H1 (cell line): ENCODE data around the gene PC. TPM values are rescaled to one million over a fixed set of nuclear protein-coding genes. Genes with fewer than 3 reads are reported as not detected.

Experiments used
- CTCF ChIA-PET: fragments of 300-600 bp; sonication (Branson Sonifier 250); formaldehyde crosslinking; loops from one replicate; lab custom pipeline; 2021; ENCODE audit not compliant: partially characterized antibody; lab: Charles Lee
- POLR2A ChIA-PET: fragments of 300-600 bp; sonication (Branson Sonifier 250); formaldehyde crosslinking; loops from one replicate; lab custom pipeline; 2021; ENCODE audit warnings: inconsistent platforms; ENCODE audit not compliant: partially characterized antibody; lab: Charles Lee
- DNase-seq, 2 experiments: peaks; one replicate each; pipeline versions ENCODE4 v3.0.0 to v3.0.0-alpha.2; 2010 to 2022; ENCODE audit warnings: low spot score in 2 of 2, low read depth in 1 of 2, mixed read lengths in 1 of 2
- FAIRE-seq: peaks from 2 replicates; lab custom pipeline; 2011; peaks lifted over from hg19 to GRCh38; lab: Jason Lieb, UNC
- H2AFZ ChIP-seq: 2 replicates; pipeline ENCODE4 v1.8.1; 2012; ENCODE audit warnings: low read length, inconsistent platforms
- H2AK5ac ChIP-seq: 2 replicates; pipeline ENCODE4 v1.6.1; 2013; ENCODE audit warnings: low read depth, low read length
- H2BK120ac ChIP-seq: replicated peaks from 2 replicates; pipeline ENCODE3; 2013; ENCODE audit warnings: low read depth, low read length, inconsistent platforms
- H2BK12ac ChIP-seq: 2 replicates; pipeline ENCODE4 v1.6.1; 2013; ENCODE audit warnings: low read depth, low read length
- H2BK15ac ChIP-seq: 2 replicates; pipeline ENCODE4 v1.6.1; 2013; ENCODE audit warnings: low read length
- H2BK20ac ChIP-seq: 2 replicates; pipeline ENCODE4 v1.6.1; 2013; ENCODE audit warnings: low read length
- H2BK5ac ChIP-seq: 2 replicates; pipeline ENCODE4 v1.6.1; 2013; ENCODE audit warnings: low read depth, low read length
- H3K14ac ChIP-seq: 2 replicates; pipeline ENCODE4 v1.6.1; 2013; ENCODE audit warnings: inconsistent platforms; ENCODE audit not compliant: insufficient read length
- H3K18ac ChIP-seq: 2 replicates; pipeline ENCODE4 v1.6.1; 2013; ENCODE audit warnings: low read length; ENCODE audit errors: extremely low read depth
- H3K23ac ChIP-seq: 2 replicates; pipeline ENCODE4 v1.6.1; 2013; ENCODE audit warnings: inconsistent platforms; ENCODE audit not compliant: insufficient read length
- H3K23me2 ChIP-seq: 2 replicates; pipeline ENCODE4 v1.6.1; 2013; ENCODE audit warnings: low read depth, low read length
- H3K27ac ChIP-seq: 2 replicates; pipeline ENCODE4 v1.6.1; 2011; ENCODE audit warnings: low read depth, low read length, inconsistent platforms
- H3K27me3 ChIP-seq, 4 experiments: replicated peaks in 1 of 4; 1 replicate in 1 of 4; 2 replicates in 3 of 4; pipeline versions ENCODE4 v1.6.1 to v1.8.1; 2011 to 2013; ENCODE audit warnings: low read length in 3 of 4, mild to moderate bottlenecking in 3 of 4, inconsistent platforms in 2 of 4, mixed read lengths in 2 of 4, moderate library complexity in 1 of 4; ENCODE audit not compliant: control insufficient read depth in 3 of 4, insufficient read depth in 3 of 4; ENCODE audit errors: extremely low read depth in 1 of 4
- H3K36me3 ChIP-seq, 4 experiments: 2 replicates each; pipeline versions ENCODE4 v1.6.1 to v1.8.1; 2011 to 2013; ENCODE audit warnings: mild to moderate bottlenecking in 4 of 4, low read length in 3 of 4, moderate library complexity in 2 of 4, control low read depth in 1 of 4, inconsistent platforms in 1 of 4; ENCODE audit not compliant: insufficient read depth in 4 of 4, control insufficient read depth in 2 of 4
- H3K4ac ChIP-seq: replicated peaks from 2 replicates; pipeline ENCODE3; 2013; ENCODE audit warnings: low read length, low read depth, mixed read lengths, inconsistent platforms; ENCODE audit not compliant: insufficient read length
- H3K4me1 ChIP-seq, 4 experiments: replicated peaks in 1 of 4; 1 replicate in 1 of 4; 2 replicates in 3 of 4; pipeline versions ENCODE4 v1.6.1 to v1.8.1; 2011 to 2013; ENCODE audit warnings: low read length in 3 of 4, inconsistent platforms in 2 of 4, mixed read lengths in 1 of 4; ENCODE audit not compliant: insufficient read depth in 4 of 4, control insufficient read depth in 3 of 4
- H3K4me2 ChIP-seq, 2 experiments: 2 replicates each; pipeline versions ENCODE4 v1.6.1 to v1.8.1; 2011 to 2013; ENCODE audit warnings: low read depth in 2 of 2, low read length in 2 of 2, control low read depth in 1 of 2, inconsistent platforms in 1 of 2, mild to moderate bottlenecking in 1 of 2; ENCODE audit not compliant: insufficient read depth in 1 of 2
- H3K4me3 ChIP-seq, 4 experiments: fragments of 200-600, 300-600 bp in 1 of 4; sonication (generic), shearing (Covaris generic), sonication (Bioruptor Twin) in 1 of 4; 2 replicates each; pipeline versions ENCODE4 v1.5.1 to v1.8.1; 2011 to 2016; ENCODE audit warnings: low read length in 4 of 4, low read depth in 3 of 4, control low read depth in 2 of 4, inconsistent platforms in 2 of 4, mild to moderate bottlenecking in 2 of 4, mixed read lengths in 1 of 4, moderate library complexity in 1 of 4; ENCODE audit not compliant: insufficient read depth in 2 of 4; ENCODE audit errors: extremely low read depth in 1 of 4
- H3K56ac ChIP-seq: replicated peaks from 2 replicates; pipeline ENCODE3; 2013; ENCODE audit warnings: low read depth, mild to moderate bottlenecking, mixed read lengths, low read length, inconsistent platforms; ENCODE audit not compliant: insufficient read length
- H3K79me1 ChIP-seq: 2 replicates; pipeline ENCODE4 v1.6.1; 2013; ENCODE audit warnings: low read depth, low read length, control low read depth
- H3K79me2 ChIP-seq, 2 experiments: 2 replicates each; pipeline versions ENCODE4 v1.6.1 to v1.8.1; 2012 to 2013; ENCODE audit warnings: low read length in 2 of 2, mild to moderate bottlenecking in 2 of 2, inconsistent platforms in 1 of 2; ENCODE audit not compliant: insufficient read depth in 2 of 2, control insufficient read depth in 1 of 2
- H3K9ac ChIP-seq, 4 experiments: replicated peaks in 1 of 4; 1 replicate in 1 of 4; 2 replicates in 3 of 4; pipeline versions ENCODE4 v1.6.1 to v1.8.1; 2011 to 2013; ENCODE audit warnings: low read depth in 3 of 4, low read length in 3 of 4, control low read depth in 2 of 4, mild to moderate bottlenecking in 2 of 4, moderate library complexity in 2 of 4, inconsistent platforms in 1 of 4; ENCODE audit errors: extremely low read depth in 1 of 4
- H3K9me3 ChIP-seq, 2 experiments: 2 replicates each; pipeline versions ENCODE4 v1.6.1 to v1.8.1; 2012 to 2013; ENCODE audit warnings: mild to moderate bottlenecking in 2 of 2, moderate library complexity in 2 of 2, control low read depth in 1 of 2, inconsistent platforms in 1 of 2, low read depth in 1 of 2, low read length in 1 of 2, mixed read lengths in 1 of 2; ENCODE audit not compliant: insufficient read depth in 2 of 2
- H4K20me1 ChIP-seq, 2 experiments: replicated peaks in 1 of 2; 2 replicates each; pipeline versions ENCODE3 to v1.8.1; 2011 to 2013; ENCODE audit warnings: inconsistent platforms in 2 of 2, low read length in 2 of 2, mild to moderate bottlenecking in 1 of 2; ENCODE audit not compliant: insufficient read depth in 2 of 2, control insufficient read depth in 1 of 2
- H4K5ac ChIP-seq: 2 replicates; pipeline ENCODE4 v1.6.1; 2013; ENCODE audit warnings: low read length, low read depth, mixed read lengths, inconsistent platforms; ENCODE audit not compliant: insufficient read length
- H4K8ac ChIP-seq: 2 replicates; pipeline ENCODE4 v1.8.0; 2013; ENCODE audit warnings: mild to moderate bottlenecking, moderate library complexity, low read length, inconsistent platforms; ENCODE audit not compliant: insufficient read depth; ENCODE audit errors: extremely low read depth
- H4K91ac ChIP-seq: replicated peaks from 2 replicates; pipeline ENCODE3; 2013; ENCODE audit warnings: low read length, mixed read lengths, inconsistent platforms; ENCODE audit not compliant: insufficient read length
- CBX8 ChIP-seq: fragments of 300-800, 300-1000 bp; sonication (generic); IDR thresholded peaks from 2 replicates; pipeline ENCODE4 v1.7.1; 2016; ENCODE audit warnings: low read depth, low read length, borderline replicate concordance
- CTBP2 ChIP-seq: IDR thresholded peaks from 2 replicates; pipeline ENCODE4 v1.7.0; 2011; ENCODE audit warnings: borderline replicate concordance, mild to moderate bottlenecking, moderate library complexity, mixed read lengths, low read length; ENCODE audit not compliant: insufficient read depth, insufficient read length
- WGBS, 2 experiments: shearing (Covaris generic) in 1 of 2; methylation state at CpG; one replicate each; pipeline versions ENCODE4 v1.1.6 to v1.1.7; 2013 to 2015; ENCODE audit warnings: low lambda C conversion rate in 2 of 2, mixed read lengths in 2 of 2, inconsistent platforms in 1 of 2, low coverage in 1 of 2, missing lambda C conversion rate in 1 of 2; ENCODE audit not compliant: insufficient replicate concordance in 2 of 2, insufficient coverage in 1 of 2, insufficient read length in 1 of 2; ENCODE audit errors: extremely low coverage in 1 of 2, missing lambda C conversion rate in 1 of 2; 5-methylcytosine and 5-hydroxymethylcytosine counted together
- polyA plus RNA-seq, 7 experiments: library from polyadenylated mRNA; depleted of rRNA in 3 of 7; stranded (reverse) in 5 of 7; unstranded in 2 of 7; fragments of >200 nt in 5 of 7; fragments of 200-250 nt in 2 of 7; gene quantifications; 1 replicate in 5 of 7; 2 replicates in 1 of 7; 4 replicates in 1 of 7; pipeline versions ENCODE4 v1.2.1 to v1.2.3, GENCODE V29; 2011 to 2013; ENCODE audit warnings: missing spikeins in 2 of 7, mixed read lengths in 2 of 7
- total RNA-seq: library from RNA; stranded (reverse); fragmentation: NEBNext Ultra II Directional; extraction: Animal tissue kit (Norgen Biotek cat#: 25700); gene quantifications from 2 replicates; pipeline ENCODE4 v1.2.1, GENCODE V29; 2021

PC gene
- total and polyA plus RNA-seq, 2 of the 8 experiments (the other 6 are each of a cell fraction or from before 2014, with no cell fraction given): 11.5 to 27.5 TPM

DNA sequence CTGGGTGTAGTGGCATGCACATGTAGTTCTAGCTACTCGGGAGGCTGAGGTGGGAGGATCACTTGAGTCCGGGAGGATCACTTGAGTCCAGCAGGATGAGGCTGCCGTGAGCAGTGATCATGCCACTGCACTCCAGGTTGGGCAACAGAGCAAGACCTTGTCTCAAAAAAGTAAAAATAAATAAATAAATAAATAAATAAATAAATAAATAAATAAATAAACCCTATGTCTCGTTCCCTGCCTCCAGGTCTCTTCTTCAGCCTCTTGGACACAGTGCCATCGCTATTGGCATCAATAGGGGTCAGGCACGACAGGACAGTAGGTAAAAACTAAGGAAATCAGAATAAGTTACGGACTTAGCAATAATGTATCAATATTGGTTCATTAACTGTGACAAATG lies 41.4 kb upstream of the PC start:
- Histone ChIP-seq H3K79me1 (no peaks in the 10 kb centered on the region), H3K4me3 (no peak overlapping the region), H3K18ac (no peak overlapping the region), H3K9ac (no peak overlapping the region), H3K56ac (no peak overlapping the region), H4K5ac (no peak overlapping the region), H3K4me1 (peaks cover 7 to 12% (median 9%) of the 10 kb centered on the region in 4 experiments), H2BK15ac (0 out of 2 replicates have a peak overlapping the region, but pooled peaks have one; percentile 46), H3K79me2 (no peaks in the 10 kb centered on the region), H2BK120ac (no peak overlapping the region), H3K4me2 (no peak overlapping the region), H4K20me1 (no peaks in the 10 kb centered on the region), H3K14ac (no peak overlapping the region), H2BK12ac (0 out of 2 replicates have a peak overlapping the region, but pooled peaks have one; percentile 50), H3K9me3 (no peaks in the 10 kb centered on the region), H3K4ac (no peak overlapping the region), H3K23me2 (peaks cover 3% of the 10 kb centered on the region; the same call in 1 of the 2 replicates), H3K27ac (no peak overlapping the region), H2AFZ (no peak overlapping the region), H3K36me3 (no peaks in the 10 kb centered on the region), H2BK5ac (no peak overlapping the region), H4K8ac (no peak overlapping the region), H2AK5ac (no peak overlapping the region), H4K91ac (peak overlapping the region; percentile 80), H3K23ac (no peak overlapping the region), H2BK20ac (no peak overlapping the region), H3K27me3 (no peaks in the 10 kb centered on the region)
- POLR2A ChIA-PET: interaction anchor here (1.3 kb wide), 1 partner anchor 10 kb away, joined by 3 read pairs; no protein-coding TSS in a partner anchor
- WGBS, 2 experiments: 93% methylated on average over 7 of the region's 7 CpGs; no CpG with 5 or more reads in 1 of the 2 experiments
- CTCF ChIA-PET: interaction anchor here (1.4 kb wide), 1 partner anchor 16 kb away, joined by 4 read pairs; no protein-coding TSS in a partner anchor
- FAIRE-seq (no peak), DNase-seq (no peak)
- TF ChIP-seq CTBP2 (no peak), CBX8 (no peak)
